K562 (cell line): ENCODE data around the gene TRNT1. TPM values are rescaled to one million over a fixed set of nuclear protein-coding genes. Genes with fewer than 3 reads are reported as not detected.
A peak's percentile ranks its signal among the peaks of the same experiment; 100 is the strongest.

Experiments used
- ATAC-seq: fragments of 200-7000 bp; cut with Tn5 transposase; 3 replicates; pipeline ENCODE4 v1.9.1; 2020; ENCODE audit warnings: moderate library complexity
- BruUV-seq: library from RNA; stranded (reverse); fragments of 400-500 nt; replicated peaks from 2 replicates; lab custom pipeline; 2021; lab: Mats Ljungman, UMichigan
- CTCF ChIA-PET: fragments of 300-600 bp; formaldehyde crosslinking; extraction: SDS; loops from one replicate; lab custom pipeline; 2021; ENCODE audit warnings: low intra/inter-chr PET ratio; lab: Yijun Ruan, JAX
- POLR2A ChIA-PET: fragments of 300-600, 350-650 bp; sonication (Branson Sonifier 250); formaldehyde crosslinking; extraction: SDS; loops from one replicate; lab custom pipeline; 2021; ENCODE audit warnings: antibody characterized with exemption, inconsistent platforms; lab: Yijun Ruan, JAX
- DNase-seq, 4 experiments: peaks; one replicate each; pipeline versions ENCODE4 v3.0.0 to v3.0.0-alpha.2; 2011 to 2018; ENCODE audit warnings: low spot score in 3 of 4, mixed read lengths in 3 of 4; ENCODE audit errors: extremely low read depth in 1 of 4
- FAIRE-seq: peaks from 2 replicates; lab custom pipeline; 2011; peaks lifted over from hg19 to GRCh38; lab: Jason Lieb, UNC
- H2AFZ ChIP-seq: 2 replicates; pipeline ENCODE4 v1.6.0; 2011; ENCODE audit warnings: low read depth, low read length, control low read depth, inconsistent platforms
- H3K27ac ChIP-seq: fragments of 200-600 bp; 3 replicates; pipeline ENCODE4 v1.8.0; 2011; ENCODE audit warnings: low read depth, mild to moderate bottlenecking, control low read depth, inconsistent platforms, low read length, moderate library complexity, mixed read lengths; ENCODE audit errors: extremely low read depth
- H3K27me3 ChIP-seq, 2 experiments: fragments of 300-600 bp in 1 of 2; 2 replicates in 1 of 2; 3 replicates in 1 of 2; pipeline versions ENCODE4 v1.6.0 to v1.8.0; 2011; ENCODE audit warnings: inconsistent platforms in 2 of 2, low read length in 2 of 2, mild to moderate bottlenecking in 1 of 2, mixed read lengths in 1 of 2, moderate library complexity in 1 of 2; ENCODE audit not compliant: control insufficient read depth in 2 of 2, insufficient read depth in 2 of 2
- H3K36me3 ChIP-seq: fragments of 300-600 bp; 3 replicates; pipeline ENCODE4 v1.8.0; 2011; ENCODE audit warnings: mild to moderate bottlenecking, low read length, inconsistent platforms; ENCODE audit not compliant: control insufficient read depth, insufficient read depth
- H3K4me1 ChIP-seq, 2 experiments: fragments of 200-600 bp in 1 of 2; replicated peaks in 1 of 2; 2 replicates in 1 of 2; 3 replicates in 1 of 2; pipeline versions ENCODE4 v1.5.1 to v1.8.0; 2011; ENCODE audit warnings: inconsistent platforms in 2 of 2, low read length in 2 of 2, mild to moderate bottlenecking in 1 of 2, mixed read lengths in 1 of 2, moderate library complexity in 1 of 2; ENCODE audit not compliant: control insufficient read depth in 2 of 2, insufficient read depth in 2 of 2
- H3K4me2 ChIP-seq: 2 replicates; pipeline ENCODE4 v1.6.1; 2011; ENCODE audit warnings: low read length, control low read depth, inconsistent platforms, mixed read lengths; ENCODE audit not compliant: insufficient read depth
- H3K4me3 ChIP-seq: fragments of 200-600 bp; sonication (generic), shearing (Covaris generic); 2 replicates; pipeline ENCODE4 v1.5.1; 2016; ENCODE audit warnings: control low read depth, inconsistent platforms
- H3K79me2 ChIP-seq: fragments of 200-600 bp; 3 replicates; pipeline ENCODE4 v1.8.0; 2011; ENCODE audit warnings: low read length, inconsistent platforms; ENCODE audit not compliant: control insufficient read depth, insufficient read depth
- H3K9ac ChIP-seq, 2 experiments: 2 replicates each; pipeline versions ENCODE4 v1.6.0 to v1.6.1; 2011; ENCODE audit warnings: low read depth in 2 of 2, low read length in 2 of 2, control low read depth in 1 of 2, inconsistent platforms in 1 of 2, mild to moderate bottlenecking in 1 of 2, mixed read lengths in 1 of 2; ENCODE audit not compliant: insufficient read depth in 1 of 2
- H3K9me1 ChIP-seq: one replicate; pipeline ENCODE4 v1.6.0; 2011; ENCODE audit warnings: inconsistent platforms, mild to moderate bottlenecking, low read length, moderate library complexity; ENCODE audit not compliant: control insufficient read depth, insufficient read depth
- H3K9me3 ChIP-seq: replicated peaks from 2 replicates; pipeline ENCODE4 v1.5.1; 2011; ENCODE audit warnings: low read depth, low read length, inconsistent platforms; ENCODE audit not compliant: control insufficient read depth, insufficient read depth
- H4K20me1 ChIP-seq: replicated peaks from 2 replicates; pipeline ENCODE4 v1.6.1; 2011; ENCODE audit warnings: low read length, inconsistent platforms, mixed read lengths; ENCODE audit not compliant: control insufficient read depth, insufficient read depth
- CBFA2T3 ChIP-seq: fragments of 450-650 bp; IDR thresholded peaks from 2 replicates; pipeline ENCODE4 v1.6.1; 2017
- CTCF ChIP-seq, 3 experiments: IDR thresholded peaks in 2 of 3; conservative IDR thresholded peaks in 1 of 3; 2 replicates each; pipeline ENCODE4 v1.5.1; 2011 to 2012; ENCODE audit warnings: low read length in 3 of 3, mild to moderate bottlenecking in 3 of 3, control low read depth in 2 of 3, improper control_type of control experiment in 1 of 3, inconsistent platforms in 1 of 3, low read depth in 1 of 3, mixed read lengths in 1 of 3, moderate library complexity in 1 of 3; ENCODE audit not compliant: insufficient read depth in 2 of 3
- FUS ChIP-seq: fragments of 200-400 bp; formaldehyde crosslinking; optimal IDR thresholded peaks from 2 replicates; pipeline ENCODE3; 2017; ENCODE audit warnings: low read depth, low read length
- GATAD2B ChIP-seq: fragments of 450-650 bp; IDR thresholded peaks from 2 replicates; pipeline ENCODE4 v1.6.1; 2017; ENCODE audit warnings: mild to moderate bottlenecking, borderline replicate concordance
- HMBOX1 ChIP-seq: sonication (generic); IDR thresholded peaks from 2 replicates; pipeline ENCODE4 v1.6.1; 2016
- HNRNPL ChIP-seq: fragments of 200-400 bp; formaldehyde crosslinking; IDR thresholded peaks from 2 replicates; pipeline ENCODE4 v1.6.1; 2017; ENCODE audit warnings: low read depth, mild to moderate bottlenecking, low read length
- KAT8 ChIP-seq: fragments of 450-650 bp; IDR thresholded peaks from 2 replicates; pipeline ENCODE4 v1.6.1; 2016; ENCODE audit warnings: low read depth, mild to moderate bottlenecking
- MXI1 ChIP-seq: IDR thresholded peaks from 2 replicates; pipeline ENCODE4 v1.6.1; 2011; ENCODE audit warnings: low read depth, mild to moderate bottlenecking, improper control_type of control experiment, low read length
- RAD21 ChIP-seq, 2 experiments: fragments of 250-450 bp in 1 of 2; fragments of 450-650 bp in 1 of 2; sonication (Bioruptor Pico) in 1 of 2; formaldehyde crosslinking in 1 of 2; IDR thresholded peaks in 1 of 2; conservative IDR thresholded peaks in 1 of 2; 2 replicates each; pipeline versions ENCODE4 v1.4.0 to v1.8.0; 2020 to 2022; ENCODE audit warnings: mild to moderate bottlenecking in 2 of 2, moderate library complexity in 1 of 2
- SMARCB1 ChIP-seq: IDR thresholded peaks from 2 replicates; pipeline ENCODE4 v1.6.1; 2011; ENCODE audit warnings: improper control_type of control experiment, low read depth; ENCODE audit not compliant: insufficient read length
- TEAD4 ChIP-seq, 2 experiments: sonication (generic) in 1 of 2; formaldehyde crosslinking in 1 of 2; IDR thresholded peaks; 2 replicates each; pipeline versions ENCODE4 v1.6.1 to v1.8.0; 2012 to 2022; ENCODE audit warnings: borderline replicate concordance in 1 of 2, inconsistent platforms in 1 of 2, low read length in 1 of 2, mild to moderate bottlenecking in 1 of 2, missing genetic modification reagents in 1 of 2
- THRB ChIP-seq: fragments of 450-650 bp; formaldehyde crosslinking; conservative IDR thresholded peaks from 2 replicates; pipeline ENCODE4 v1.4.0; 2022; ENCODE audit warnings: mild to moderate bottlenecking, missing genetic modification characterization
- ZNF239 ChIP-seq: fragments of 250-450 bp; sonication (Bioruptor Pico); IDR thresholded peaks from 2 replicates; pipeline ENCODE4 v1.4.0; 2020; ENCODE audit warnings: mild to moderate bottlenecking
- ZNF316 ChIP-seq: fragments of 450-650 bp; IDR thresholded peaks from 2 replicates; pipeline ENCODE4 v1.6.1; 2016
- ZNF445 ChIP-seq: fragments of 250-450 bp; sonication (Bioruptor Pico); IDR thresholded peaks from 2 replicates; pipeline ENCODE4 v1.4.0; 2020; ENCODE audit warnings: low read depth, mild to moderate bottlenecking, moderate library complexity
- WGBS: fragments of 100-300 bp; shearing (Covaris generic); methylation state at CpG from one replicate; pipeline ENCODE4 v1.1.6; 2016; ENCODE audit warnings: low coverage, mixed read lengths; ENCODE audit not compliant: insufficient coverage; ENCODE audit errors: missing lambda C conversion rate; 5-methylcytosine and 5-hydroxymethylcytosine counted together
- in situ Hi-C: fragments of 300-500 bp; cut with MboI; formaldehyde crosslinking; loops from 4 replicates; pipeline ENCODE4 v1.15.0; 2018; ENCODE audit warnings: inconsistent platforms, mixed read lengths
- intact Hi-C: fragments of 100-400 bp; cut with micrococcal nuclease; formaldehyde crosslinking; loops from 2 replicates; pipeline ENCODE4 v1.14.2; 2022
- polyA plus RNA-seq, 8 experiments: library from polyadenylated mRNA; depleted of rRNA in 4 of 8; stranded (reverse) in 5 of 8; unstranded in 3 of 8; fragments of >200 nt; fragmentation: Nextera tagmentation in 2 of 8; fragmentation: Illumina TruSeq in 1 of 8; extraction: Ambion mirVana in 2 of 8; extraction: Trizol in 1 of 8; gene quantifications; 2 replicates each; pipeline versions ENCODE4 v1.2.1 to v1.2.3, GENCODE V29; 2011 to 2014; ENCODE audit warnings: inconsistent platforms in 1 of 8, missing spikeins in 1 of 8
- total RNA-seq, 7 experiments: library from RNA; depleted of rRNA in 6 of 7; stranded (reverse); fragments of >200 nt in 6 of 7; fragmentation: Illumina TruSeq in 2 of 7; extraction: Trizol in 2 of 7; gene quantifications; 2 replicates each; pipeline versions ENCODE4 v1.2.1 to v1.2.3, GENCODE V29; 2011 to 2021; ENCODE audit warnings: low replicate concordance in 1 of 7

Gene TRNT1
- total and polyA plus RNA-seq, 9 of the 15 experiments (the other 6 are each of a cell fraction or from before 2014, with no cell fraction given) = 38.1 to 58.2 (median 47.4) TPM

GRCh38 chr3:3170998-3171397 is 44.3 kb downstream of the TRNT1 start:
- POLR2A ChIA-PET = interaction anchor here (0.7 kb wide), 1 partner anchor 1734 kb away, joined by 3 read pairs; no protein-coding TSS in a partner anchor
- WGBS = 53% methylated on average over 5 of the region's 5 CpGs
- intact Hi-C loops (loop anchor here (10.0 kb wide), 1 partner anchor 136 kb away; no protein-coding TSS in a partner anchor), in situ Hi-C loops (no loop called here)
- peaks cover 71% of the 10 kb centered on the region for H3K36me3 ChIP-seq
- CTCF ChIA-PET = no interaction called here
- H3K9me1 ChIP-seq = no peaks in the 10 kb centered on the region
- ATAC-seq (peak; percentile 83), DNase-seq (peak in 2 of 4 experiments; percentile 25 to 47), FAIRE-seq (peak; percentile 65)
- H3K79me2 ChIP-seq = peaks cover 5% of the 10 kb centered on the region; the same call in 2 of the 3 replicates
- TF ChIP-seq MXI1 (no peak), HMBOX1 (no peak), THRB (no peak), TEAD4 (IDR thresholded peaks at IDR 0.05; ENCODE audit: low read length) (no peak), TEAD4 (CRISPR knock-in tag; IDR thresholded peaks at IDR 0.05; ENCODE audit: borderline replicate concordance) (no peak), RAD21 (CRISPR knock-in tag; conservative IDR thresholded peaks at IDR 0.05 in 1 of 2, IDR thresholded peaks at IDR 0.05 in 1 of 2) (peak; percentile 46 to 48), HNRNPL (no peak), ZNF445 (CRISPR knock-in tag) (no peak), GATAD2B (0 out of 2 replicates have a peak, but pooled peaks have one; percentile 33), SMARCB1 (no peak), ZNF316 (no peak), ZNF239 (CRISPR knock-in tag) (no peak), KAT8 (no peak), CBFA2T3 (no peak), FUS (no peak), CTCF (IDR thresholded peaks at IDR 0.05 in 2 of 3, conservative IDR thresholded peaks at IDR 0.05 in 1 of 3; ENCODE audit: insufficient read depth in 2 of 3, low read depth in 1 of 3, low read length in 3 of 3) (peak; percentile 12 to 59 (median 26); a peak in 3 of 6 replicates)
- no peak overlapping the region for H3K9ac ChIP-seq
- H3K9me3 ChIP-seq = no peaks in the 10 kb centered on the region
- H3K27ac ChIP-seq = no peak overlapping the region
- no peaks in the 10 kb centered on the region for H4K20me1 ChIP-seq
- BruUV-seq = no TSS peak
- H3K4me2 ChIP-seq = no peak overlapping the region
- H3K4me1 ChIP-seq = no peaks in the 10 kb centered on the region
- no peaks in the 10 kb centered on the region for H3K27me3 ChIP-seq
- no peak overlapping the region for H3K4me3 ChIP-seq
- no peak overlapping the region for H2AFZ ChIP-seq
